Activated T-cell treated with anti-CD3 and anti-CD28 coated beads, Interleukin-2, amount 50 U/mL, for 4 hours (primary cell): ENCODE measurements around the gene ELOVL2. TPM values are rescaled to one million over a fixed set of nuclear protein-coding genes. Genes with fewer than 3 reads are reported as not detected.
"Not testable (repeated sequence)": the region's sequence is repeated elsewhere in the genome, so short reads cannot be mapped to it uniquely, and the experiment has no call there.

Experiments used
- ATAC-seq, 2 donors: fragments of 200-7000 bp; cut with Tn5 transposase; one replicate each; pipeline ENCODE4 v1.10.0; 2021
- DNase-seq: peaks from one replicate; pipeline ENCODE4 v3.0.0-alpha.2; 2020
- H3K27me3 Mint-ChIP-seq: one replicate; pipeline ENCODE4 v1.8.0; 2021; ENCODE audit warnings: low read depth, mixed read lengths
- H3K36me3 Mint-ChIP-seq: one replicate; pipeline ENCODE4 v1.8.0; 2022; ENCODE audit warnings: mixed read lengths; ENCODE audit not compliant: insufficient read depth
- H3K4me1 Mint-ChIP-seq: one replicate; pipeline ENCODE4 v1.8.0; 2021; ENCODE audit warnings: low read depth, mixed read lengths
- H3K4me3 Mint-ChIP-seq: one replicate; pipeline ENCODE4 v1.8.0; 2021; ENCODE audit warnings: mild to moderate bottlenecking, moderate library complexity, mixed read lengths
- H3K9me3 Mint-ChIP-seq: one replicate; pipeline ENCODE4 v1.8.0; 2021; ENCODE audit warnings: mixed read lengths
- total RNA-seq, 3 donors: library from RNA; stranded (reverse); gene quantifications; one replicate each; pipeline ENCODE4 v1.2.1, GENCODE V29; 2021

Gene ELOVL2
- total RNA-seq, 3 donors from 2014 or later, result not detected

- no peak overlapping the region for H3K4me3 Mint-ChIP-seq
- no peak for DNase-seq
- no peaks in the 10 kb centered on the region for H3K9me3 Mint-ChIP-seq
- no peaks in the 10 kb centered on the region for H3K4me1 Mint-ChIP-seq
- H3K36me3 Mint-ChIP-seq, result no peaks in the 10 kb centered on the region
- H3K27me3 Mint-ChIP-seq, result peaks cover 6% of the 10 kb centered on the region
- ATAC-seq, result no peak
Measured at GRCh38 chr6:11002176-11002575, 41.9 kb downstream of the ELOVL2 start.

- peaks cover 6% of the 10 kb centered on the region for H3K27me3 Mint-ChIP-seq
- no peak overlapping the region for H3K4me3 Mint-ChIP-seq
- H3K9me3 Mint-ChIP-seq, result no peaks in the 10 kb centered on the region
- H3K36me3 Mint-ChIP-seq, result no peaks in the 10 kb centered on the region
- ATAC-seq (no peak), DNase-seq (no peak)
- no peaks in the 10 kb centered on the region for H3K4me1 Mint-ChIP-seq
Measured at GRCh38 chr6:10999994-11000393, 44.1 kb downstream of the ELOVL2 start.

GRCh38 chr6:10995114-10995707 lies 48.9 kb downstream of the ELOVL2 start:
- Mint-ChIP-seq H3K4me1 (no peaks in the 10 kb centered on the region), H3K27me3 (peaks cover 10% of the 10 kb centered on the region), H3K4me3 (no peak overlapping the region), H3K9me3 (no peaks in the 10 kb centered on the region), H3K36me3 (no peaks in the 10 kb centered on the region)
- no peak for DNase-seq
- ATAC-seq, result no peak

GRCh38 chr6:10993896-10994295 lies 50.2 kb downstream of the ELOVL2 start:
- no peaks in the 10 kb centered on the region for H3K36me3 Mint-ChIP-seq
- H3K4me1 Mint-ChIP-seq, result no peaks in the 10 kb centered on the region
- DNase-seq, result no peak
- H3K27me3 Mint-ChIP-seq, result peaks cover 8% of the 10 kb centered on the region
- H3K9me3 Mint-ChIP-seq, result no peaks in the 10 kb centered on the region
- H3K4me3 Mint-ChIP-seq, result no peak overlapping the region
- no peak for ATAC-seq

- Mint-ChIP-seq H3K4me3 (no peak overlapping the region), H3K27me3 (peaks cover 16% of the 10 kb centered on the region), H3K4me1 (no peaks in the 10 kb centered on the region), H3K9me3 (no peaks in the 10 kb centered on the region), H3K36me3 (no peaks in the 10 kb centered on the region)
- DNase-seq, result no peak
- ATAC-seq, result no peak
Measured at GRCh38 chr6:10991115-10991514, 53.0 kb downstream of the ELOVL2 start.

- DNase-seq (no peak), ATAC-seq (no peak)
- Mint-ChIP-seq H3K4me3 (no peak overlapping the region), H3K36me3 (no peaks in the 10 kb centered on the region), H3K9me3 (no peaks in the 10 kb centered on the region), H3K27me3 (peaks cover 16% of the 10 kb centered on the region), H3K4me1 (no peaks in the 10 kb centered on the region)
Measured at GRCh38 chr6:10989587-10989986, 54.5 kb downstream of the ELOVL2 start.

- not testable (repeated sequence) for ATAC-seq, H3K9me3 Mint-ChIP-seq, H3K4me3 Mint-ChIP-seq, H3K4me1 Mint-ChIP-seq, H3K36me3 Mint-ChIP-seq, DNase-seq
- peaks cover 11% of the 10 kb centered on the region for H3K27me3 Mint-ChIP-seq
Measured at GRCh38 chr6:10984959-10985358, 59.1 kb downstream of the ELOVL2 start.

GRCh38 chr6:10981409-10981808 lies 62.7 kb downstream of the ELOVL2 start:
- H3K27me3 Mint-ChIP-seq, result peaks cover 4% of the 10 kb centered on the region
- no peaks in the 10 kb centered on the region for H3K4me1 Mint-ChIP-seq
- H3K36me3 Mint-ChIP-seq, result no peaks in the 10 kb centered on the region
- no peaks in the 10 kb centered on the region for H3K9me3 Mint-ChIP-seq
- DNase-seq (no peak), ATAC-seq (no peak)
- H3K4me3 Mint-ChIP-seq, result no peak overlapping the region

GRCh38 chr6:10979603-10980002 lies 64.5 kb downstream of the ELOVL2 start:
- H3K36me3 Mint-ChIP-seq, result no peaks in the 10 kb centered on the region
- H3K4me1 Mint-ChIP-seq, result no peaks in the 10 kb centered on the region
- peaks cover 4% of the 10 kb centered on the region for H3K27me3 Mint-ChIP-seq
- ATAC-seq (no peak), DNase-seq (no peak)
- no peak overlapping the region for H3K4me3 Mint-ChIP-seq
- H3K9me3 Mint-ChIP-seq, result no peaks in the 10 kb centered on the region

- H3K4me1 Mint-ChIP-seq, result no peaks in the 10 kb centered on the region
- ATAC-seq (no peak), DNase-seq (no peak)
- H3K4me3 Mint-ChIP-seq, result no peak overlapping the region
- H3K27me3 Mint-ChIP-seq, result peaks cover 4% of the 10 kb centered on the region
- no peaks in the 10 kb centered on the region for H3K36me3 Mint-ChIP-seq
- H3K9me3 Mint-ChIP-seq, result no peaks in the 10 kb centered on the region
Measured at GRCh38 chr6:10977231-10977968, 66.7 kb downstream of the ELOVL2 start.

- H3K4me1 Mint-ChIP-seq, result no peaks in the 10 kb centered on the region
- H3K27me3 Mint-ChIP-seq, result peaks cover 4% of the 10 kb centered on the region
- no peaks in the 10 kb centered on the region for H3K36me3 Mint-ChIP-seq
- H3K4me3 Mint-ChIP-seq, result no peak overlapping the region
- no peak for DNase-seq
- H3K9me3 Mint-ChIP-seq, result no peaks in the 10 kb centered on the region
- no peak for ATAC-seq
Measured at GRCh38 chr6:10976571-10976970, 67.5 kb downstream of the ELOVL2 start.

GRCh38 chr6:10972196-10972595 lies 71.9 kb downstream of the ELOVL2 start:
- no peaks in the 10 kb centered on the region for H3K36me3 Mint-ChIP-seq
- ATAC-seq (no peak), DNase-seq (no peak)
- H3K4me1 Mint-ChIP-seq, result no peaks in the 10 kb centered on the region
- H3K9me3 Mint-ChIP-seq, result peaks cover 6% of the 10 kb centered on the region
- no peak overlapping the region for H3K4me3 Mint-ChIP-seq
- peaks cover 6% of the 10 kb centered on the region for H3K27me3 Mint-ChIP-seq

- peaks cover 6% of the 10 kb centered on the region for H3K27me3 Mint-ChIP-seq
- no peak for DNase-seq
- no peaks in the 10 kb centered on the region for H3K36me3 Mint-ChIP-seq
- H3K4me3 Mint-ChIP-seq, result no peak overlapping the region
- peaks cover 6% of the 10 kb centered on the region for H3K9me3 Mint-ChIP-seq
- ATAC-seq, result no peak
- H3K4me1 Mint-ChIP-seq, result no peaks in the 10 kb centered on the region
Measured at GRCh38 chr6:10970731-10971130, 73.4 kb downstream of the ELOVL2 start.

- ATAC-seq, result no peak
- Mint-ChIP-seq H3K4me1 (no peaks in the 10 kb centered on the region), H3K27me3 (peaks cover 6% of the 10 kb centered on the region), H3K36me3 (no peaks in the 10 kb centered on the region), H3K9me3 (peaks cover 10% of the 10 kb centered on the region), H3K4me3 (no peak overlapping the region)
- DNase-seq, result no peak
Measured at GRCh38 chr6:10968776-10969175, 75.3 kb downstream of the ELOVL2 start.

- ATAC-seq, result no peak
- Mint-ChIP-seq H3K27me3 (peaks cover 16% of the 10 kb centered on the region), H3K9me3 (peaks cover 10% of the 10 kb centered on the region), H3K4me3 (no peak overlapping the region), H3K4me1 (no peaks in the 10 kb centered on the region), H3K36me3 (no peaks in the 10 kb centered on the region)
- DNase-seq, result no peak
Measured at GRCh38 chr6:10964684-10965083, 79.4 kb downstream of the ELOVL2 start.
